NCI-H460 (cell line): ENCODE data around the gene PYGO2. TPM values are rescaled to one million over a fixed set of nuclear protein-coding genes. Genes with fewer than 3 reads are reported as not detected.
"Not testable (repeated sequence)": the region's sequence is repeated elsewhere in the genome, so short reads cannot be mapped to it uniquely, and the experiment has no call there.

ENCODE experiments used
- DNase-seq: peaks from one replicate; pipeline ENCODE4 v3.0.0-alpha.2; 2016; ENCODE audit warnings: low read depth; ENCODE audit errors: extremely low read depth
- total RNA-seq: library from RNA; depleted of rRNA; stranded (reverse); fragments of >200 nt; shearing (Covaris generic); gene quantifications from 2 replicates; pipeline ENCODE4 v1.2.3, GENCODE V29; 2014

The PYGO2 gene
- total RNA-seq, 1 experiment from 2014 or later, result 33.5 TPM

DNA sequence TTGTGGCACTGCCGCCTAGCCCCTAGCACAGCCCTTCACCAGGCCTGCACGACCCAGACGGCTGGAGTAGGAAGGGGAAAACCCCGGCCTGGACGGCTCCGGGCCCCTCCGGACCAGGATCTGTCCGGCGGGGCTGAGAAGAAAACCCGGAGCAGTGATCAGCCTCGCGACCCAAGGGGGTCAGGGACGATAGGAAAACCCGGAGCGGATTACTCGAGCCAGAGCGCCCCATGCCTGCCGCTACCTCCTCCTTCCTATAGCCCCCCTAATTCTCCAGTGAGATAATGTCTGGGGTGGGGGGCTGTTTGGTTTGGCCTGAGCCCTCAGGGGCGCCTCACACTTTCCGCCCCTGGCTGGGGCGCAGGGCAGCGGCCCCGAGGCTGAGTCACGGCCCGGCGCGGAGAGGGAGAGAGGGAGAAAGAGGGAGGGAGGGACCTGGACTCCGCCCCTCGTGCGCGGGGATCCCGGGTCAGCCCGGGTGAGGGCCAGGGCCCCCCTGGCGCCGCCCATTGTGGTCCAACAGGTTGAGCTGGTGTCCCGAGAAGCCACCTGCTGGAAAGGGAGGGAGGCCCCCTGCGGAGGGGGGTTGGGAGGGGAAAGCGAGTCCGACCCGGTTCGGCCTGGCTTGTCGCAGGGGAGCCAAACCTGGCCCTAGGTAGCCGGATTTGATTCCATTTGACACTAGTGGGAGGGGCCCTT, 39.3 kb upstream of the PYGO2 start:
- peak; percentile 92 for DNase-seq

- no peak for DNase-seq
Observed at GRCh38 chr1:155000411-155000725, 38.8 kb upstream of the PYGO2 start.

DNA sequence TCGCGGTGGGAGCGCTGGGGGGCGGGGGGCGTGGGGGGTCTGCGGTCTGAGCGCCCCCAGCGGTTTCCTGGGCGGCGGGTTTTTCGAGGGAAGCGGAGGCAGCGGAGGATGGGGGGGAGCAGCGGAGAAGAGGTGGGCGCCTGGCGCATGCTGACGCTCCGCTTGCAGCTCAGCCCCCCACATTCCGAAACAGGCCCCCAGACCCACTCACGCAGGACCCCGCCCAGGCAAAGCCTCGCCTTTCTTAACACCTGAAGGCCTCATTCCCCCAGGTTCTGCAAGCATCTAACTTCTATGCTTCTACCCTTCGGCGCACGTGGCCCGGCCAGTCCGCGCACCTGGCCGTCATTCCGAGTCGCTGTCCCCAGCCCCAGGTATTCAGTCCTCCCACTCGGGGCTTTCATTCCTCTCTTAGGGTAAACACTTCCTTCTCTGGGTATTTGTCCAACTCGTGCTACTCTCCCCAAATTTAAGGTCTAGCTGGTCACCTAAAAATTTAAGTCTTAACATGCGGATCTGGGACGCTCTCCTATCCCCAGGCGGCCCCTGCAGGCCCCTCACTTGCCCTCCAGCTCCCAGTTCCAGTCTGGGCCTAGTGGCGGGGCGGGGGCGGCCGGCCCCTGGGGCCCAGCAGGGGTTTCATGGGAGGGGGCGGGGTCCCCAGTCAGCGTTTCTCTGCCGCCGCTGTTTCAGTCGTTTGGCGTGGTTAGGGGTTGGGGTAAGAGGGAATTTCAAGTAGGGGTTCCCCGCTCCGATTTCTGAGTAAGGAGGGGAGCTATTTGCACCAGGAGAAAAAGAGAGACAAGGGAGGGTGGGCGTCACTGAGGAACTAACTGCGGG, 38.2 kb upstream of the PYGO2 start:
- DNase-seq, result no peak

DNA sequence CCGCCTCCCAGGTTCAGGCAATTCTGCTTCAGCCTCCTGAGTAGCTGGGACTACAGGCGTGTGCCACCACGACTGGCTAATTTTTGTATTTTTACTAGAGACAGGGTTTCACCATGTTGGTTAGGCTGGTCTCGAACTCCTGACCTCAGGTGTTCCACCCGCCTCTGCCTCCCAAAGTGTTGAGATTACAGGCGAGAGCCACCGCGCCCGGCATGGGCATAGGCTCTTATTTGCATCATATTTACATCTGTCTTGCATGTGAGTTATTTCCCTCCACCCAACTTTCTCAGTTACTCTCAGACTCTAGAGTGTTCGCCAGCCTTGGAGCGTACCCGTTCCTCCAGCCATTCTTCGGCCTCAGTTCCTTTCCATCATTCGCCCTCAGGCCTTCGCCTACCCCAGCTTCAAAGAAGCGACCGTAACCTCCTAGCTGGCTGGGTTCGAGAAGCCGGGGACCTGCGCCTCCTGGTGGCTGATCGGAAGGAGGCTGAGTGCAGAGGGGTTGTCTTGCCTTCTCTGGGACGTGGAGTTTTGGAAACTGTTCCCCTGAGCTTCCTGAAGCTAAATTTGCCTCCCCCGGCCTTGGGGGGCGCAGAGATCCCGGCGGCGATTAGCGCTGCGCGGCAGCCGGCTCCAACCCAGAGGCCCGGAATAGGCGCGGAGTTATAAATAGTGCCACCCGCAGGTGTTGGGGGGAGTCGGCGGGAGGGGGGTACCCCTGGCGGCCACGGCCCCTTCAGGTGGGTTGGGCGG, 37.4 kb upstream of the PYGO2 start:
- DNase-seq, result peak; percentile 77

DNA sequence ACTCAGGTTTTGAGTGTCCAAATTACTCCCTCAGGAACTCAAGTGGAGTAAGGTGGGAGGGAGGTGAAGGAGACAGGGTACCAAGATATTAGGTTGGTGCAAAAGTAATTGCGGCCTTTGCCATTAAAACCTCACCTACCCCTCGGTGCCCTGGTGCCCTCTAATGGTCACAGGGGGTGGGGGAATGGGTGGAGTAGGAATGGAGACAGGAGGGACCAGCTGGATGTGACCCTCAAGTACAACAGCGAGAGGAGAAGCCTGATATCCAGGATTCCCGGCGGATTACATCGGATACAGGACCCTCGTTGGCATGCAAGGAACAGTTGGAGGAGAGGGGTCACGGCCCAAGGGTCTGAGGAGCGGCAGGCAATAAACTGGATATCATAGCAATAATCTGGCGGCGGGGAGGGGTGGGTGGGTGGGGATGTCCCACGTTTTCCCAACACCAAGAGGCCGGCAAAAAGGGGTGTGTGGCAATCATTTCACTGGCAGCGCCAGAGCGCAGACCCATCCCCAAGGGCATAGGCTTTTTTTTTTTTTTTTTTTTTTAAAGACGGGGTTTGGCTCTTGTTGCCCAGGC, 36.7 kb upstream of the PYGO2 start:
- no peak for DNase-seq

- no peak for DNase-seq
Observed at GRCh38 chr1:154996966-154997701, 35.6 kb upstream of the PYGO2 start.

GRCh38 chr1:154995301-154995983, 33.9 kb upstream of the PYGO2 start:
- peak; percentile 78 for DNase-seq

- DNase-seq, result no peak
Observed at GRCh38 chr1:154994591-154994990, 33.0 kb upstream of the PYGO2 start.

GRCh38 chr1:154994269-154994587, 32.6 kb upstream of the PYGO2 start:
- DNase-seq, result no peak

GRCh38 chr1:154993572-154994268, 32.1 kb upstream of the PYGO2 start, which contains the start of gene LENEP:
Gene LENEP (plus strand): TSS chr1:154993586. CDS start chr1:154993608, 22 bp downstream.
- no peak for DNase-seq

GRCh38 chr1:154992721-154993571, 31.4 kb upstream of the PYGO2 start:
- DNase-seq, result no peak

DNA sequence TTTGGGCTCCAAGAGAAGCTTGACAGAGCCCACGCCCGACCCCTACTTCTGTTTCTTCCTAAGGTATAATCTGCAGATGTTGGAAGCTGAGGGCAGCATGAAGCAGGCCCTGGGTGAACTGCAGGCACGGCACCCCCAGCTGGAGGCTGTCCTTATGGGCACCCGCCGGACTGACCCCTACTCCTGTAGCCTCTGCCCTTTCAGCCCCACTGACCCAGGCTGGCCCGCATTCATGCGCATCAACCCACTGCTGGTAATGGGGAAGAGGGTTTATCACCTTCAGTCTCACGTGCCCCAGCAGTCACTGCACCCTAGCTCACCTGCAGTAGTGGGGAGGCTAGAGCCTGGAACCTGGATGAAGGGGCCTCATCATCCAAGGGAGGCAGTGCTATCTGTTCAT, 28.7 kb upstream of the PYGO2 start:
- DNase-seq, result no peak

GRCh38 chr1:154989195-154989860, 27.7 kb upstream of the PYGO2 start:
- no peak for DNase-seq

- DNase-seq, result no peak
Observed at GRCh38 chr1:154988058-154988954, 26.7 kb upstream of the PYGO2 start.

GRCh38 chr1:154987326-154987725, 25.7 kb upstream of the PYGO2 start:
- no peak for DNase-seq

DNA sequence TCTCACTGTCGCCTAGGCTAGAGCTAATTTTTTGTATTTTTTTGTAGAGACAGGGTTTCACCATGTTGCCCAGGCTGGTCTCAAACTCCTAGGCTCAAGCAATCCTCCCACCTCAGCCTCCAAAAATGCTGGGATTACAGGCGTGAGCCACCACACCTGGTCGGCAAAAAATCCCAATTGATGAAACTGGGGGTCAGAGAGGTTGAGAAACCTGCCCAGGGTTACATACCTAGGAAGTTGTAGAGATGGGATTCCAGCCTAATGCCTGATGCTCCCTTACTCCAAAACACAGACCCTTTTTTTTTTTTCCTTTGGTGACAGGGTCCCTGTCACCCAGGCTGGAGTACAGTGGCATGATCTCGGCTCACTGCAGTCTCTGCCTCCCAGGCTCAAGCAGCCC, 25.2 kb upstream of the PYGO2 start:
- not testable (repeated sequence) for DNase-seq
